Mesothelial cell of epicardium (in vitro differentiated cells): ENCODE data around the gene HOXB1. TPM values are rescaled to one million over a fixed set of nuclear protein-coding genes. Genes with fewer than 3 reads are reported as not detected.

Experiments used
- DNase-seq, 2 experiments: peaks; one replicate each; pipeline ENCODE4 v3.0.0; 2021; ENCODE audit warnings: low spot score in 2 of 2; ENCODE audit not compliant: unreplicated experiment in 2 of 2
- H3K27ac Mint-ChIP-seq: 2 replicates; pipeline ENCODE4 v1.8.0; 2021; ENCODE audit warnings: mixed read lengths
- H3K27me3 Mint-ChIP-seq: 2 replicates; pipeline ENCODE4 v1.8.0; 2021; ENCODE audit warnings: low read depth, mixed read lengths
- H3K36me3 Mint-ChIP-seq: 2 replicates; pipeline ENCODE4 v1.8.0; 2021; ENCODE audit warnings: mixed read lengths
- H3K4me1 Mint-ChIP-seq: 2 replicates; pipeline ENCODE4 v1.8.0; 2021; ENCODE audit warnings: mixed read lengths
- H3K4me3 Mint-ChIP-seq: 2 replicates; pipeline ENCODE4 v1.8.0; 2021; ENCODE audit warnings: mild to moderate bottlenecking, moderate library complexity, mixed read lengths
- H3K9me3 Mint-ChIP-seq: 2 replicates; pipeline ENCODE4 v1.8.0; 2021; ENCODE audit warnings: mixed read lengths
- total RNA-seq: library from RNA; stranded (reverse); gene quantifications from 3 replicates; pipeline ENCODE4 v1.2.1, GENCODE V29; 2021
- TF ChIP-seq, protein P1 (sequence below): fragments of 200-600 bp; sonication (generic); IDR thresholded peaks from one replicate; pipeline ENCODE4 v1.5.0; 2021; ENCODE audit warnings: antibody characterized with exemption; ENCODE audit not compliant: unreplicated experiment

The HOXB1 gene
- total RNA-seq, 1 donor from 2014 or later, result 0.25 TPM

DNA sequence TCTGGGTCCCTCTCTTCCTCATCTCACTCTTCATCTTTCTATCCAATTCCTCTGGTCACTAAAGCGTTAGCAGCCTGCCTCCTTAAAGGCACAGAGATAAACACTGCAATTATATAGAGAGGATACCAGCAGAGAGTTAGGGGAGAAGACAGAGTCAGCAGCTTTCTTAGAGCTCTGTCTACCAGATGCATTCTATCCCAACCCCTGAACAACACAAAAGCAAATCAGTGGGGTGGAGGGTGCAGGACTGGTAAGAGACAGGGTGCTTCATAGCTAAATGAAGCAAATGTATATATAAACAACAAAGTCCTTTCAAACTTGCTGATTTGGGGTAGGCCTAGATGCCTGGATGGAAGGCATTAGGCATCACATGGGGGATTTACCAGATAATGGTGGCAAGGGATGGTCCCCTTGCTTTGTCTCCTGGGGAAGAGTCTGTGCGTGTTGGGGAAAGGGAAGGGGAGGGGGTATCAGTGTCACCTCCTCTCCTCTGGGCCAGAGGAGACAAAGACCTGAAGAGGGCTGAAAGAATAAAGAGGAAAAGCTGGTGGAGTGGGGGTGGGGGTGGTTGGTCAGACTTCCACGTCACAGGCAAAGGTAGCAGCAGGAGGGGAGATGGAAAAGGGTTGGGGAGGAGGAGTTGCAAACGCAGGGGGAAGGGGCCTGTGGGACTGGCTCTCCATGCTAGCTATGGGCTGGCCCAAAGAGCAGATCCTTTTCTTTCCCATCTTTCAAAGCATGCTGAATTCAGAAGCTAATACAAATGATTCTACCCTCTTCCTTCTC lies 35.3 kb upstream of the HOXB1 start:
- no peak for DNase-seq
- no peak overlapping the region for H3K27ac Mint-ChIP-seq
- H3K27me3 Mint-ChIP-seq, result no peaks in the 10 kb centered on the region
- H3K4me3 Mint-ChIP-seq, result no peak overlapping the region
- H3K36me3 Mint-ChIP-seq, result peaks cover 7% of the 10 kb centered on the region
- H3K9me3 Mint-ChIP-seq, result no peaks in the 10 kb centered on the region
- TF ChIP-seq, protein P1, sequence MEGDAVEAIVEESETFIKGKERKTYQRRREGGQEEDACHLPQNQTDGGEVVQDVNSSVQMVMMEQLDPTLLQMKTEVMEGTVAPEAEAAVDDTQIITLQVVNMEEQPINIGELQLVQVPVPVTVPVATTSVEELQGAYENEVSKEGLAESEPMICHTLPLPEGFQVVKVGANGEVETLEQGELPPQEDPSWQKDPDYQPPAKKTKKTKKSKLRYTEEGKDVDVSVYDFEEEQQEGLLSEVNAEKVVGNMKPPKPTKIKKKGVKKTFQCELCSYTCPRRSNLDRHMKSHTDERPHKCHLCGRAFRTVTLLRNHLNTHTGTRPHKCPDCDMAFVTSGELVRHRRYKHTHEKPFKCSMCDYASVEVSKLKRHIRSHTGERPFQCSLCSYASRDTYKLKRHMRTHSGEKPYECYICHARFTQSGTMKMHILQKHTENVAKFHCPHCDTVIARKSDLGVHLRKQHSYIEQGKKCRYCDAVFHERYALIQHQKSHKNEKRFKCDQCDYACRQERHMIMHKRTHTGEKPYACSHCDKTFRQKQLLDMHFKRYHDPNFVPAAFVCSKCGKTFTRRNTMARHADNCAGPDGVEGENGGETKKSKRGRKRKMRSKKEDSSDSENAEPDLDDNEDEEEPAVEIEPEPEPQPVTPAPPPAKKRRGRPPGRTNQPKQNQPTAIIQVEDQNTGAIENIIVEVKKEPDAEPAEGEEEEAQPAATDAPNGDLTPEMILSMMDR, result no peak
- peaks cover 50% of the 10 kb centered on the region for H3K4me1 Mint-ChIP-seq

DNA sequence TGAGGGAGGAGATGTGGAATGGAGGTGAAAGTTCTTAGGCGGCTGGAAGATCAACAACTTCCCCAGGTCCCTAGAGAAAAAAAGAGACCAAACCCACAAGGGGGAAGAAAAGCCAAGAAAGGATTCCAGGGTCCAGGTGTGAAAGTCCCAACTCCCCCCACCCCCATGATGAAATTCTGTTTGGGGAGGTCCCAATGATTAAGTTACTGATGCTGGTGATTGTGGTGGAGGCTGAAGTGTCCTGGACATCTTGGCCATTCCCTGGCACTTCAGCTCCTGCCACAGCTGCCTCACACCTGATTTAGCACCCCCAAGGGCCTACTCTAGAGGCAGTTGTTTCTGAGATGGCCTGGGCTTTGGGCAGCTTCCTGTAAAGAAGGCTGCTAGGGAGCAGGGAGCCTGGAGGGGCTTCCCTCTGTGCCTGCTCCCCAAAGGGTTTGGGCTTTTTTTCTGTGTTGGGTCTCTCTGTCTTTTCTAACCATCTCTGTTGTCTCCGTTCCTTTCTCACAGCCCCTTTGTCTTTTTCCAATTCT lies 34.3 kb upstream of the HOXB1 start:
- Mint-ChIP-seq H3K4me3 (no peak overlapping the region), H3K9me3 (no peaks in the 10 kb centered on the region), H3K27me3 (no peaks in the 10 kb centered on the region), H3K27ac (no peak overlapping the region), H3K36me3 (peaks cover 4% of the 10 kb centered on the region), H3K4me1 (peaks cover 49% of the 10 kb centered on the region)
- TF ChIP-seq, protein P1, result no peak
- no peak for DNase-seq

DNA sequence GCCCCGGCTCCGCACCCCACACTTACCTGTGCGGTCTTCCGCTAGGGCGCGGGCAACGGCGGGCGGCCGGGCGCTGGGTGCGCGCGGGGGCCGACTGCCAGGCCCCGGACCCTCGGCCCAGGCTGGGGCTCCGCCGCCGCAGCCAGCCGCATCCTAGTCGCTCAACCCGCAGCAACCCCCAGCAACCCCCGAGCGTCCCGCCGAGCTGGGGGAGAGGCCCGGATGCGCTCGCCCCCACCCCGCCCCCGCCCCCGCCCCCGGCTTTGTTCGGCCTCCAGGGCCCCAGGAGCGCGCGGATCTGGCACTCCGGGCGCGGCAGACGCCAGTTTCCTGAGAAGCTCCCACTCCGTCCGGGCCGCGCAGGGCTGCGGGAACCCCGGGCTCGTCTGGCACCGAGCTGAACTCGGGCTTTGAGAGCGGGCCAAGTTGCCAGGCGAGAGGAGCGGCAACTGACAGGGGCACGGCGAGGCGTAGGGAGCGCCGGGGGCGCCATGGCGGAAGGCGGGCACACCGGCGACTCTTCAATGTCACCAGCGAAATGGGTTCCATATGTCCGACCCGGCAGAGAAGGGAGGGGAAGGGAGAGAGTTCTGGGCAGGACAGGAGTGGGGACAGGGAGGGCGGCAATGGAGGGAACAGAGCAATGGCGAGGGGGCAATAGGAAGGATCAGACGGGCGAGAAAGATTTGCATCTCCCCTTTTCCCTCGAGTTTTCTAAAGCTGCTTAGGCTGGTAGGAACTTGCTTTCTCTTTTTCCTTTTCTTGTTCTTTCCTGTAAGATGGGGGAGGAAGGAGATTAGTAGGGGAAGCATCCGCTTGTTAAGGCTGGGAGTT lies 33.6 kb upstream of the HOXB1 start:
- DNase-seq, result no peak
- Mint-ChIP-seq H3K4me1 (peaks cover 49% of the 10 kb centered on the region), H3K4me3 (no peak overlapping the region), H3K36me3 (peaks cover 4% of the 10 kb centered on the region), H3K9me3 (no peaks in the 10 kb centered on the region), H3K27ac (no peak overlapping the region), H3K27me3 (no peaks in the 10 kb centered on the region)
- TF ChIP-seq, protein P1, result no peak

DNA sequence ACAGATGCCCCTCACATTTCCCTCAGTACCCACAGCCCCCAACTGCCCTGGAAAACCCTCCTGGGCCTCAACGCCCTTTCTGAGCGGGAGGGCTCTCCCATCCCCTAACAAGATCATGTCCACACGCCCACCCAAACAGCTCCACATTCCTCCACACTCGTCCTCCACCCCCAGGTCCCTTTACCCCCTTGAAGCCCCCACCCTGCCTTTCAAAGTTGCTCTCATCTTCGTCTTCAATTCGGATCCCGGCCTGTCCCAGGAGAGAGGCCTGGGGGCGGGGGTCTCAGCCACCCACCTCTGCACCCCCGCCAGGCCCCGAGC lies 33.0 kb upstream of the HOXB1 start:
- H3K36me3 Mint-ChIP-seq, result peaks cover 4% of the 10 kb centered on the region
- H3K27me3 Mint-ChIP-seq, result no peaks in the 10 kb centered on the region
- H3K4me1 Mint-ChIP-seq, result peaks cover 49% of the 10 kb centered on the region
- TF ChIP-seq, protein P1, result no peak
- no peaks in the 10 kb centered on the region for H3K9me3 Mint-ChIP-seq
- peak overlapping the region; percentile 98 for H3K27ac Mint-ChIP-seq
- no peak for DNase-seq
- H3K4me3 Mint-ChIP-seq, result peak overlapping the region; percentile 66

DNA sequence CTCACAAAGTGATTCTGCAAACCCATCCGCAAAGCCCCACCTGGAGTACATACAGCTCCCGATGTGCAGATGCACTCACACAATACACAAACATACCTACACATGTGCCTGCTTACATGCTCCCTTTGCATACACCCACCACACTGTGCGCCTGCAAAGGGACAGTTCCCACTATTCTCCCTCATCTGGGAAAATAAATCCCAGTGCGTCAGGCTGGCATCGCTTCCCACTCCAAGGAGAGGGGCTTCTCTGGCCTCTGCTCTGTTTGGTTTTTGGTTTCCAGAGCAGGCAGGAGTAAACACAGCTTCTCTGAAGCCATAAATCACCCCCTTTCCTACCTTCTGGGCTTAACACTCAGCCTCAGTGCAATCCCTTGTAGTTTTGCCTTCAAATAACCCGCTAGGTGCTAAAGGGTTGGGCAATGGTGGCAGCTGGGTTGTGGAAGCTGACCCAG lies 32.6 kb upstream of the HOXB1 start:
- Mint-ChIP-seq H3K4me1 (peaks cover 53% of the 10 kb centered on the region), H3K27me3 (no peaks in the 10 kb centered on the region), H3K27ac (peak overlapping the region; percentile 98)

More for the DNA sequence above, 32.6 kb upstream of the HOXB1 start:
- H3K9me3 Mint-ChIP-seq, result no peaks in the 10 kb centered on the region
- H3K36me3 Mint-ChIP-seq, result peaks cover 4% of the 10 kb centered on the region
- no peak for DNase-seq
- TF ChIP-seq, protein P1, result no peak
- peak overlapping the region; percentile 66 for H3K4me3 Mint-ChIP-seq
